Muscle layer of duodenum (tissue), 2 donors: ENCODE results near the gene ARVCF.

ENCODE experiments used
- H3K27ac ChIP-seq: one replicate; pipeline ENCODE4 v1.7.0; 2013; ENCODE audit warnings: mild to moderate bottlenecking, low read length
- H3K27me3 ChIP-seq: one replicate; pipeline ENCODE4 v1.7.0; 2013; ENCODE audit warnings: low read depth, mild to moderate bottlenecking, control low read depth, low read length
- H3K36me3 ChIP-seq, 2 donors: one replicate each; pipeline ENCODE4 v1.7.0; 2013; ENCODE audit warnings: low read length in 2 of 2, control low read depth in 1 of 2, mild to moderate bottlenecking in 1 of 2; ENCODE audit not compliant: insufficient read depth in 2 of 2, control insufficient read depth in 1 of 2
- H3K4me1 ChIP-seq, 2 donors: one replicate each; pipeline ENCODE4 v1.7.0; 2013; ENCODE audit warnings: low read length in 2 of 2, mild to moderate bottlenecking in 2 of 2, control low read depth in 1 of 2, moderate library complexity in 1 of 2; ENCODE audit not compliant: insufficient read depth in 2 of 2, control insufficient read depth in 1 of 2
- H3K4me3 ChIP-seq, 2 donors: one replicate each; pipeline ENCODE4 v1.7.0; 2013; ENCODE audit warnings: low read length in 2 of 2, low read depth in 1 of 2, mild to moderate bottlenecking in 1 of 2
- H3K9me3 ChIP-seq, 2 donors: one replicate each; pipeline ENCODE4 v1.7.0; 2013; ENCODE audit warnings: low read length in 2 of 2, control low read depth in 1 of 2, mild to moderate bottlenecking in 1 of 2; ENCODE audit not compliant: control insufficient read depth in 1 of 2
- donor health status: healthy.

The ARVCF gene

GRCh38 chr22:20036084-20036482 is 19.5 kb upstream of the ARVCF start:
- H3K27me3 ChIP-seq, result no peaks in the 10 kb centered on the region
- H3K27ac ChIP-seq, result no peak overlapping the region
- peaks cover 0 to 24% of the 10 kb centered on the region in 2 donors for H3K4me1 ChIP-seq
- H3K9me3 ChIP-seq, result no peaks in the 10 kb centered on the region
- H3K4me3 ChIP-seq, result no peak overlapping the region
- peaks cover 11 to 24% of the 10 kb centered on the region in 2 donors for H3K36me3 ChIP-seq

DNA sequence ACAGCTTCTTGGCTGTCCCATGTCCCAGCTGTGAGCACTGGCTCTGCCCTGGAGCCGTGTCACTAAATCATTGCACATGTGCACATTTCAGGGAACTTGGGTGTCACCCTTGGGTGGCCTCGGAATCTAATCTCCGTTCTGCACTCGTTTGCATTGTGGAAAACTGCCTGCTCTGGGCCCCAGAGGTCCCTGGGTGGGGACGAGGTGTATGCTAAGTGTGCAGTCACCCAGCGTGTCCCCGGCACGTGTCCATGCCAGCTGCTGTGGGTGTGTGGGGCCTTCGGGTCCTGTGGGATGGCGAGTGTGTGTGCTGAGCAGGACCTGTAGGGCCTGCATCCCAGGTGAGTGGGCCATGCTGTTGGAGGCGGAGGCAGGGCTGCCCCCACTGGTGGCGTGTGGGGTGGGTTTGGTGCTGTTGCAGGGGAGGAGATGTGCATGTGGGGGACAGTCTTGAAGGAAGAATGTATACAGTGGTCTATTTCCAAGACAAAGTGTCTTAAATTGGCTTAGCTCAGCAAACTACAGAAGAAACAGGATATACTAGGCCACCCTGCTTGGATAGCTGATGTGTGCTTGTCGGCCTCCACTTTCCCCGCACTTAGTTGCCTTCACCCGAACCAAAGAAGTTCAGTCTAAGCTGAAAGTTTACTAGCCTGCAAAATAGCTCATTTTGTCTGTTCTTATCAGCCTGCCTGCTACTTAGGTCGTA is 18.9 kb upstream of the ARVCF start:
- Histone ChIP-seq H3K9me3 (no peaks in the 10 kb centered on the region), H3K36me3 (peaks cover 11 to 20% of the 10 kb centered on the region in 2 donors), H3K4me3 (no peak overlapping the region), H3K27ac (no peak overlapping the region), H3K4me1 (peaks cover 0 to 24% of the 10 kb centered on the region in 2 donors), H3K27me3 (no peaks in the 10 kb centered on the region)

GRCh38 chr22:20034143-20034542 is 17.5 kb upstream of the ARVCF start:
- Histone ChIP-seq H3K36me3 (peaks cover 8 to 18% of the 10 kb centered on the region in 2 donors), H3K27ac (no peak overlapping the region), H3K4me1 (peaks cover 0 to 19% of the 10 kb centered on the region in 2 donors), H3K9me3 (no peaks in the 10 kb centered on the region), H3K27me3 (no peaks in the 10 kb centered on the region), H3K4me3 (no peak overlapping the region)

DNA sequence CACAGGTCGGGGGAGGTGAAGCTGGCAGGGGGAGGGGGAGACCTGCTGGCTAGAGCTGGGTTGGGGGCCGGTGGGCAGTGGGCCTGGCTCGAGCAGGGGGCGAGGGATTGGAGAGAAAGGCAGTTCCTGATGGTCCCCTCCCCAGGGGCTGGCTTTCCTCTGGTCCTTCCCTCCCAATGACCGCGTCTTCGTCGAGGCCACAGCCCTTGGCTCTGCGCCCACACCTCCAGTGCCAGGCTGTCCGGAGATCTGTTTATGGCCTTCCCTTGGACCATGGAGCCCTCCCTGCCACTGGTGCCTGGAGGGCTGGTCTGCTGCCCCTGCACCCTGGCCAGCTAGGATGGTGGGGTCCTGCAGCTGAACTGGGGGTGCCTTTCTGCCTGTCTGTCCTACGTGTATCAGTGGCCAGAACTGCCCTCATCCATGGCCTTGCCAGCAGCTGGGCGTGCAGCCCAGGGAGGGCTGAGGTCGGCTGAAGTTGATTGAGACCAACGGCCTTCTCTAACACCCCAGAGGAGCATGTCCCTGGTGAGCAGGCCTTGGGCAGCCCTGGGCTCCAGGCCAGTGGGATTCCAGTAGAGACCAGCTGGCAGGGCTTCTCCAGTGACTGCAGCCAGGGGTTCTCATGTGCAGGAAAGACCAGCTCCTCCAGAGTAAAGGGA is 16.6 kb upstream of the ARVCF start:
- no peak overlapping the region for H3K27ac ChIP-seq
- no peak overlapping the region for H3K4me3 ChIP-seq
- peaks cover 0 to 21% of the 10 kb centered on the region in 2 donors for H3K4me1 ChIP-seq

GRCh38 chr22:20032407-20032991 is 15.9 kb upstream of the ARVCF start:
- H3K9me3 ChIP-seq, result no peaks in the 10 kb centered on the region
- H3K4me3 ChIP-seq, result no peak overlapping the region
- peaks cover 0 to 22% of the 10 kb centered on the region in 2 donors for H3K4me1 ChIP-seq
- H3K27me3 ChIP-seq, result no peaks in the 10 kb centered on the region
- H3K36me3 ChIP-seq, result peaks cover 4 to 14% of the 10 kb centered on the region in 2 donors
- no peak overlapping the region for H3K27ac ChIP-seq

More for the DNA sequence above, 16.6 kb upstream of the ARVCF start:
- H3K9me3 ChIP-seq, result no peaks in the 10 kb centered on the region
- H3K36me3 ChIP-seq, result peaks cover 7 to 17% of the 10 kb centered on the region in 2 donors
- H3K27me3 ChIP-seq, result no peaks in the 10 kb centered on the region

- H3K27me3 ChIP-seq, result no peaks in the 10 kb centered on the region
- peaks cover 0 to 22% of the 10 kb centered on the region in 2 donors for H3K4me1 ChIP-seq
- peaks cover 0 to 10% of the 10 kb centered on the region in 2 donors for H3K36me3 ChIP-seq
- H3K27ac ChIP-seq, result no peak overlapping the region
- no peak overlapping the region for H3K4me3 ChIP-seq
- no peaks in the 10 kb centered on the region for H3K9me3 ChIP-seq
These were observed 15.2 kb upstream of the ARVCF start for GRCh38 chr22:20031732-20032406.

DNA sequence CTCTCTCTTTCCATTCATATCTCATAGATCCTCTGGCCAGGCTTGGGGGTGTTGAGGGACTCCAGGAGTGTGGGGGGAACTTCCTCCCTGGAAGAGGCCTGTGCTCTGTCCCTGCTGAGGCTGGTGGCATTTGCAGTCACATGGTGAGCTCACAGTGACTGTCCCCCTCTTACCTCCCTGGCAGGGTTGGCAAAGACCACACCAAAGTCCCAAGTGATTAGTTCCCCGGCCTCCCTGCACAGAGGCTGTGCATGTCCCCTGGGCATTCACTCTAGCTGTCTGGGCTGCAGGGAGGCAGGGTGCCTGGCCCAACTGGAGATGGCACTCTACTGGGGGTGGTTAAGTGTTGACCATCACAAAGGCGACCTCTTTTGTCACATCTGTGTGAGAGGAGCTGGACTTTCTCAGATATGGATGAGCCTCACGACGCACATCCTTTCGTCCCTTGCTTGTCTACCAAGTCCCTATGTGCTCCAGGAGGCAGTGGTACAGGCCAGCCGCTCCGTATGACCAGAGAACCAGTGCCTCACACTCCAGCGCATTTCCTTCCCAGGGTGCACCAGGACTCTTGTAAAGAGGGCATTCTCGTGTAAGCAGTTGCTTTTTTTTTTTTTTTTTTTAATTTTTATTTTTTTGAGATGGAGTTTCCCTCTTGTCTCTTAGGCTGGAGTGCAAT is 13.1 kb upstream of the ARVCF start:
- Histone ChIP-seq H3K36me3 (peaks cover 0 to 7% of the 10 kb centered on the region in 2 donors), H3K4me1 (peaks cover 0 to 22% of the 10 kb centered on the region in 2 donors), H3K27ac (no peak overlapping the region), H3K9me3 (no peaks in the 10 kb centered on the region), H3K4me3 (no peak overlapping the region), H3K27me3 (no peaks in the 10 kb centered on the region)

GRCh38 chr22:20028855-20029549 is 12.4 kb upstream of the ARVCF start:
- Histone ChIP-seq H3K27me3 (no peaks in the 10 kb centered on the region), H3K36me3 (peaks cover 0 to 7% of the 10 kb centered on the region in 2 donors), H3K4me1 (peaks cover 0 to 22% of the 10 kb centered on the region in 2 donors), H3K27ac (no peak overlapping the region), H3K4me3 (no peak overlapping the region), H3K9me3 (no peaks in the 10 kb centered on the region)

DNA sequence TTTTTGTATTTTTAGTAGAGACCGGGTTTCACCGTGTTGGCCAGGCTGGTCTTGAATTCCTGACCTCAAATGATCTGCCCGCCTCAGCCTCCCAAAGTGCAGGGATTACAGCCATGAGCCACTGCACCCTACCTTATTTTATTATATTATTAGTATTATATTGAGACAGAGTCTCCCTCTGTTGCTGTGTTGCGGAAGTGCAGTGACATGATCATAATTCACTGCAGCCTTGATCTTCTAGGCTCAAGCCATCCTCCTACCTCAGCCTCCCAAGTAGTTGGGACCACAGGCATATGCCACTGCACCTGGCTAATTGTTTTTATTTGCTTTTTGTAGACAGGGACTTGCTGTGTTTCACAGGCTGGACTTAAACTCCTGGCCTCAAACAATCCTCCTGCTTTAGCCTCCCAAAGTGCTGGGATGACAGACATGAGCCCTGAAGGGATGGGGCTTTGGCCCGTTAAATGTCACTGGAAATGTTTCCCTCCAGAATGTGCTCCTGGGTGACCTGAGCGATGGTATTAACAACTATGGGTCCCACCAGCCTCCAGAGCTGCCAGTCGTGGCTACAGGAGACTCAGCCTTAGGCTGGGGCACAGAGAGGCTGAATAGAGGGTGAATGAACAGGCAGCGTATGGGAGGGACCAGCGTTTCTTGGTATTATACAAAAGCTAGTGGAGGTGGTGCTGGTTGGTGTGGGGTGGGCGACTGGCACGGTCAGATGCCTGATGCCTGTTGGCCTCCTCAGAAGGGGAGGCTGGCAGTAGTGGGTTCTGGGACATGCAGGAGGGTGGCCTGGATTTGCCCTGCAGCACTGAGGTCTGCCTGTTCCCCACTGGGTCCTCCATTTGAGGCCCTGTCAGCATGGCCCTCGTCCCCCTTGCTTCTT is 11.6 kb upstream of the ARVCF start:
- Histone ChIP-seq H3K27ac (no peak overlapping the region), H3K4me3 (no peak overlapping the region), H3K36me3 (peaks cover 0 to 7% of the 10 kb centered on the region in 2 donors), H3K4me1 (peaks cover 0 to 17% of the 10 kb centered on the region in 2 donors), H3K27me3 (no peaks in the 10 kb centered on the region), H3K9me3 (no peaks in the 10 kb centered on the region)
